Mucosa of descending colon (tissue), 3 donors: ENCODE measurements around the gene POLR1H. TPM values are rescaled to one million over a fixed set of nuclear protein-coding genes. Genes with fewer than 3 reads are reported as not detected.

Experiments
- ATAC-seq: fragments of 200-7000 bp; cut with Tn5 transposase; one replicate; pipeline ENCODE4 v1.9.1; 2020; ENCODE audit warnings: mild to moderate bottlenecking, moderate library complexity
- DNase-seq, 3 donors: peaks; one replicate each; pipeline ENCODE4 v3.0.0-alpha.2; 2020
- H3K36me3 ChIP-seq: fragments of 200-600 bp; one replicate; pipeline ENCODE4 v1.8.0; 2021; ENCODE audit warnings: low read depth, mild to moderate bottlenecking
- H3K4me1 ChIP-seq: fragments of 200-600 bp; one replicate; pipeline ENCODE4 v1.8.0; 2021; ENCODE audit warnings: low read depth, mild to moderate bottlenecking
- H3K4me3 ChIP-seq: fragments of 200-600 bp; one replicate; pipeline ENCODE4 v1.8.0; 2021; ENCODE audit warnings: mild to moderate bottlenecking
- H3K9me3 ChIP-seq: fragments of 200-600 bp; one replicate; pipeline ENCODE4 v1.8.0; 2021; ENCODE audit warnings: mild to moderate bottlenecking
- CTCF ChIP-seq: fragments of 200-600 bp; IDR thresholded peaks from one replicate; pipeline ENCODE4 v1.8.0; 2022; ENCODE audit warnings: antibody characterized with exemption, mild to moderate bottlenecking
- intact Hi-C, 2 donors: fragments of 100-400 bp; cut with DNase I in 1 of 2; cut with micrococcal nuclease in 1 of 2; formaldehyde crosslinking; loops; one replicate each; pipeline versions ENCODE4 v1.11.0 to v1.11.1; 2022; cut with DNase I, micrococcal nuclease
- total RNA-seq, 3 donors: library from RNA; stranded (reverse); fragmentation: NEBNext Ultra II Directional in 2 of 3; extraction: Animal tissue kit (Norgen Biotek cat#: 25700) in 2 of 3; gene quantifications; one replicate each; pipeline versions ENCODE4 v1.2.1 to v1.2.4, GENCODE V29; 2021 to 2023
- donor health status: DM: no; HTN: no; CAD: no; lungs with moderate emphysema.
- donor health status: DM: no; HTN: no; CAD: no.
- donor health status: DM: no; HTN: yes; CAD: no.

POLR1H gene
- total RNA-seq, 3 donors from 2014 or later, result 22.4 to 31.7 (median 23.0) TPM

GRCh38 chr6:30062471-30063178 is 1.6 kb downstream of the POLR1H start:
- ATAC-seq (no peak), DNase-seq (no peak)
- Histone ChIP-seq H3K36me3 (no peaks in the 10 kb centered on the region), H3K9me3 (no peaks in the 10 kb centered on the region), H3K4me1 (peaks cover 13% of the 10 kb centered on the region), H3K4me3 (no peak overlapping the region)
- intact Hi-C loops, result no loop called here
- no peak for TF ChIP-seq CTCF

GRCh38 chr6:30063315-30063714 is 2.2 kb downstream of the POLR1H start:
- no peak for TF ChIP-seq CTCF
- H3K4me3 ChIP-seq, result no peak overlapping the region
- DNase-seq (no peak), ATAC-seq (no peak)
- no peaks in the 10 kb centered on the region for H3K9me3 ChIP-seq
- peaks cover 20% of the 10 kb centered on the region for H3K4me1 ChIP-seq
- intact Hi-C loops, result no loop called here
- H3K36me3 ChIP-seq, result no peaks in the 10 kb centered on the region

GRCh38 chr6:30066082-30066481 is 5.0 kb downstream of the POLR1H start:
- DNase-seq (no peak), ATAC-seq (no peak)
- Histone ChIP-seq H3K4me1 (peaks cover 23% of the 10 kb centered on the region), H3K9me3 (no peaks in the 10 kb centered on the region), H3K4me3 (no peak overlapping the region), H3K36me3 (no peaks in the 10 kb centered on the region)
- intact Hi-C loops, result no loop called here
- TF ChIP-seq CTCF, result no peak

DNA sequence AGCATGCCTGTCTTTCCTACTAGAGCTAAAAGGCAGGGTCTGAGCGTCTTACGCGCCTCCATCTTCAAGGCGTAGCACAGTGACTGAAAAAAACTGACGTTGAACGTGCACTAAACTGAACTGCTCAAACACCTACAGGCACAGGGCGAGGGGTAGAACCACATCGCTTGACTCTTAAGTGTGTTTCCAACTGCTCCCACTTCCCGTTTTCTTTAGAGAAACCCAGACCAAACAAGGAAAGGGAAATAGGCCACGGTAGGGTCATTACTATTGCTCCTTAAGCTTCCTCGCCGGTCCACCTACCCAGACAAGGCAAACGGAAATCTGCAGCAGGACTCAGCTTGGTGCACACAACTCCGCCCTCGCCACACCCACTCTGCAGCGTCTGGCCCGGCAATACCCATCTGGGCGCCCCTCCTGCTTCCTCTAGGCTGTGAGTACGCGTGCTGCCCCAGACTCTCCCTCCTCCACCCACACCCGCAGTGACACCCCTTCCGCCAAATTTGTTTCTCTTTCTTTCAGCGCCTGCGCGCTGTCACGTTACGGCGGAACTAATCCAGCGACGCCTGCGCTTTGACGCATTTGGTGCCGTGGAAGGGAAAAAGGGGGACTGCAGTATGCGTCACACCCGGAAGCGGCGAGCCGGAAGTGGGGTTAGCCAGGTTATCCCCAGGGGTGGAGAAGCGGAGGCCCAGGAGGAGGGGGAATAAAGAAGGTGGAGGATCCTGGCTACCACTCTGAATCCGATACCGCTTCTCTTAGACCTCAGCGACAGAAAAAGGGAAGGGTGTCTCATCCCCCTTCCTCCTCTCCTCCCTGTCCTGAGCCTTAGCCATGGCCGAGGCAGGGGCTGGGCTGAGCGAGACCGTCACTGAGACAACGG is 5.8 kb downstream of the POLR1H start, which contains the start of gene PPP1R11:
Gene PPP1R11 (plus strand): TSS at position 622 of the 883 bp plus-strand sequence. CDS start 213 bp downstream, at position 835.
- DNase-seq (peak; percentile 98 to 100 (median 98)), ATAC-seq (peak; percentile 98)
- intact Hi-C loops, result no loop called here
- TF ChIP-seq CTCF, result no peak
- peaks cover 23% of the 10 kb centered on the region for H3K4me1 ChIP-seq
- H3K4me3 ChIP-seq, result peak within 1 kb of the TSS; percentile 46
- no peaks in the 10 kb centered on the region for H3K9me3 ChIP-seq
- no peaks in the 10 kb centered on the region for H3K36me3 ChIP-seq

DNA sequence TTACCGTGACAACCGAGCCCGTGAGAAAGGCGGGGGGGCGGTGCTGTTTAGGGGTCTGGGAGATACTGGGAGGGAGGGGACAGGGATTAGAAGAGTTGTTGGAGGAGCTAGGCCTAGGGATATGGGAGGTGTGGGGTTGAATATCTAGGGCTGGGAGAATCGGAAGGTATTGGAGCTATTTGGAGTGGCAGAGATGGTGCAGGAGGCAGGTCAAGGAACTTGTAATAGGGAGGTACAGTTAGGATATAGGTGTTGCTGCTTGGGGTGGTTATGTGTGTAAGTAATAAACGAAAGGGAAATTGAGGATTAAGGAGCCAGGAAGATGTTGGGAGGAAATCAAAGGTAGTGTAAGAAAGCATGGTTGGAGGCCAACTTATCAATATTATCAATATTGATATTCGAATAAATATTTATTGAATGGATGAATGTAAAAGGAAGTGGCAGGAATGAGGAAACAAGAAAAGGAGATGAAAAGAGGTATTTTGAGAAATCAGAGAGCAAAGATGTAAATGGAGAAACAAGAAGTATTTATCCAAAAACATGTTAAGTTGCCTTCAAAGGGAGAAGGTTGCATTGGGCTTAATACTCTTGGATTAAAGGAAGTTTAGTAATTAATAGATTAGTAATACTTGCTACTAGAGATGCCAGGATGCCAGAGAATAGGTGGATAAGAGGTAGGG is 6.5 kb downstream of the POLR1H start:
- Histone ChIP-seq H3K36me3 (no peaks in the 10 kb centered on the region), H3K4me3 (peak overlapping the region; percentile 46), H3K9me3 (no peaks in the 10 kb centered on the region), H3K4me1 (peaks cover 17% of the 10 kb centered on the region)
- intact Hi-C loops, result no loop called here
- ATAC-seq (no peak), DNase-seq (no peak)
- TF ChIP-seq CTCF, result no peak
